ENCODE results near the gene RGS10.
"Not testable (repeated sequence)": the region's sequence is repeated elsewhere in the genome, so short reads cannot be mapped to it uniquely, and the experiment has no call there.

RGS10 gene

DNA sequence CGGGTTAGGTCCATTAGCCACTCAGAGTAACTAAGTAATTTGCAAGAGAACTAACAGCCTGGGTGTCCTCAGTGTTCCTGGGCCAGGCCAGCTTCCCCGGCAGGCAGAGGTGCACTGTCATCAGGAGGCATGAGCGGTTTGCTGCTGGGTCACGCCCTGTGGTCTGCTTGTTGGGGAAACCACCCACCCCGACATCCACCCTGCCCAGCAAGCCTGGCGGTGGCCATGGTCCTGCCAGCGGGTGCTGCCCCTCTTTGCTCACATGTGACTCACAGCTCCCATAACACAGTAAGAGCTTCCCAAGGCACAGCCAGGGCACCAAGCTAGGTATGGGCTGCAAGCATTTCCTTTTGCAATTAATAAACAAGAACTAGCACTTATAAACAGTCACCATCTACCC, 75.9 kb downstream of the RGS10 start:
- peak in 1 of 6 experiments; percentile 3 for DNase-seq

DNA sequence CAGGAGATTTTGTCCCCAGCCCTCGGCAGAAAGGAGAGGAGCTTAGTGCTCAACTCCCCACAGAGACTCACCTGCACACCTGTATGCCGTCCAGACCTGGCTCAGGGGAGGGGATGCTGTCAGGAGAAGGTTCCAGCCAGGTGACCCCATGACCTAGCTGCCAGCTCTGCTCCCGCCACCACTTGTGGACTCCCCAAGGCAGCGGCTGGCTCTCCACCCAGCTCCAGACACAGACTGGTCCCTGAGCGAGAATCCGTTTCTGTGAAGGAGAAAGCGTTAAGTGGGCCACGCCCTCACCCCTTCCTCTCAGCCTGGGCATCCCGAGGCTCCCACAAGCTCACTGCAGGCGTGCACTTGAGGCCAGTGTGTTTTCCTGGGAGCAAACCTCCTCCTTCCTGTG, 76.4 kb downstream of the RGS10 start:
- DNase-seq: no peak

DNA sequence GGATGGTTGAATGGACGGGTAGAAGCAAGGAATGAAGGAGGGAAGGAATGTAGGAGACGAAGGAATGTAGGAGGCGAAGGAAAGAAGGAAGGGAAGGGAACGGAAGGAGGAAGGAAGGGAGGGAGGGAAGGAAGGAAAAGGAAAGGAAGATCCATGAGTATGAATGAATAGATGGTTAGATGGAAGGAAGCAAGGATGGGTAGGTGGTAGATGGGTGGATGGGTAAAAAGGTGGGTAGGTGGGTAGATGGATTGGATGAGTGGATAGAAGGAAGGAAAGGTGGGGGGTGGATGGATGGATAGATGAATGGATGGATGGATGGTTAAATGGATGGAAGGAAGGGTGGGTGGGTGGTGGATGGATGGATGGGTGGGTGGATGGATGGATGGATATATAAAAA, 77.4 kb downstream of the RGS10 start:
- DNase-seq: no peak

DNA sequence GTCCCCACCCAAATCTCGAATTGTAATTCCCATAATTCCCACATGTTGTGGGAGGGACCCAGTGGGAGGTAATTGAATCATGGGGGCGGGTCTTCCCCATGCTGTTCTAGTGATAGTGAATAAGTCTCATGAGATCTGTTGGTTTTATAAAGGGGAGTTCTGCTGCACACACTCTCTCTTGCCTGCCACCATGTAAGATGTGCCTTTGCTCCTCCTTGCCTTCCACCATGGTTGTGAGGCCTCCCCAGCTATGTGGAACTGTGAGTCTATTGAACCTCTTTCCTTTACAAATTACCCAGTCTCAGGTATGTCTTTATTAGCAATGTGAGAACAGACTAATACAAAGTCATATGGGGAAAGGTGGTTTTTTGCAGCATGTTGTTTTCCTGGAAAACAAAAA, 79.3 kb downstream of the RGS10 start:
- DNase-seq: not testable (repeated sequence)

DNA sequence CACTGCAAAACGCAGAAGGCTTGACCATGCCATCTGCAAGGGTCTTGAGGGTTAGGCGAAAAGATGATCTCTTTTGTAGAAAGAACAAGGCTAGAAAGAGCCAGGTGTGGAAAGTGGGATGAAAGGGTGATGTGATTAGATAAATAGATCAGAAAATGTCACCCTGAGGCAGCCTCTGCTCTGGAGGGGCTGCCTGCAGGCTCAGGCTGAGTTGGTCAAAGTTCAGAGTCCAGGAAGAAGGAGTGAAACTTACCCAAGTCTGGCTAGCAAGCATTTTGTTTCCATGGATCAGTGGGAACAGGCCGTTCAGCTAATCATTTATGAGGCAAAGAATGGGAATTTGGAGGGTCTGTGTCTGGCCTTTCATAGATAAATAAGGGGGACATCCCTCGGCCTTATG, 79.7 kb downstream of the RGS10 start:
- no peak for DNase-seq

DNA sequence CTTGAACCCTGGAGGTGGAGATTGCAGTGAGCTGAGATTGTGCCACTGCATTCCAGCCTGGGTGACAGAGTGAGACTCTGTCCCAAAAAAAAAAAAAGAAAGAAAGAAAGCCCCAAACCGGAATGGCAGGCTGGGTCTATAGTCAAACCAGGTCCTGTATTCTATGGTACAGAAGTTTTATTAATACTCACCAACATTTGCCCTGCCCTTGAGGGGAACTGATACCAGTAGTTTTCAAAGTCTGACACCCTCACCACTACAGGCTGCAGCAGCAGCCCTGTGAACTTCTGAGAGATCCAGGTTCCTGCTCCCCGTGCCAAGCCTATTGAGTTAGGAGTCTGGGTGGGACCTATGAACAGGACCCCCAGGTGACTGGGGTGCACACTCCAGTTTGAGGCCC, 80.6 kb downstream of the RGS10 start:
- no peak for DNase-seq

DNA sequence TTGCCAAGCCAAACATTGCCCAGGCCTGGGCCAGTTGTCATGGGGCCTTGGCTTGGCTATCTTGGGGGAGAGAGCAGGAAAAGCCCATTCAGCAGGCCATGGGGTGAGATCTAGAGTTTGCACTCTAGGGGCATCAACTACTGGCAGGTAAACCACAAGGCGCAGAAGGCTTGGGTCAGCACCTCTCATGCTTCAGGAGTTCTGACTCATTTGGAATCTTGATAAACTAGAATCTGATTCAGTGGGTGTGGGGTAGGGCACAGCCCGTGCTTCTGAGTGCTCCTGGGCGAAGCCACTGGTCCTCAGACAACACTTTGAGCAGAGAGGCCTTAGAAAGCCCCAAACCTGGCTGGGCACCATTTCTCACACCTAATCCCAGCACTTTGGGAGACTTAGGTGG, 81.1 kb downstream of the RGS10 start:
- DNase-seq: no peak

DNA sequence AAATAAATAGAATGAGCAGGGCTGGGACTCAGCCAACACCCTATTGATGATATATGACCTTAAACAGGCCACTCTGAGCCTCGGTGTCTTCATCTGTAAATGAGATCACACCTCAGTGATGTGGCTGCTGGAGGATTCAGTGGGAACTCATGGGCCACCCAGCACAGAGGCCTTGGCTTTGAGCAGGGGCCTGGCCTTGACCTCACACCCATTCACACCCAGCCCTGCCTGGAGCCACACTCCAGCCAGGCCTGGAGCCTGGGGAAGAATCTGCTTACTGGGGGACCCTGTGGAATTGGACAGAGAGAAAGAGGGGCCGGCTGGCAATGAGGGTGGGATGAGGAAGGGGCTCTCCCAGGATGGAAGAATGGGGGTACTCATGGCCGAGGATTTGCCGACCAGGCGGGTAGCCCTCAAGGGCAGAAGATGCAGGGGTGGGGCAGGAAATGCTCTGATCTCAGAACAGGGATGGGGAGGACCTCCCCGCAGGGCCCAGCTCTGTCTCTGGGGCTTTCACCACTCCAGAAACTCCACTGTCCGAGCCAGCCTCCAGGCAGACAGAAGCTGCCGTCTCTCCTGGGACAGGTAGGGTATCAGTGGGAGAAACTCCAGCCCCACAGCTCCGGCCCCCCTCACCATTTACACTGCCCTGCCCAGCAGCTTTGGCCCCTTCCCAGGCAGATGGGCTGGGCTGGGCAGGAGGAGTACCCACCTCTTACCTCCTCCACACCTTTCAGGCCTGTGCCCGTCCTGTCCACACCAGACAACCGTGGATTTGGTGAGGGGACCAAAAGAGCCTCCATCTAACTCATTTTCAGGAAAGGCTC, 81.9 kb downstream of the RGS10 start:
- no peak for DNase-seq

DNA sequence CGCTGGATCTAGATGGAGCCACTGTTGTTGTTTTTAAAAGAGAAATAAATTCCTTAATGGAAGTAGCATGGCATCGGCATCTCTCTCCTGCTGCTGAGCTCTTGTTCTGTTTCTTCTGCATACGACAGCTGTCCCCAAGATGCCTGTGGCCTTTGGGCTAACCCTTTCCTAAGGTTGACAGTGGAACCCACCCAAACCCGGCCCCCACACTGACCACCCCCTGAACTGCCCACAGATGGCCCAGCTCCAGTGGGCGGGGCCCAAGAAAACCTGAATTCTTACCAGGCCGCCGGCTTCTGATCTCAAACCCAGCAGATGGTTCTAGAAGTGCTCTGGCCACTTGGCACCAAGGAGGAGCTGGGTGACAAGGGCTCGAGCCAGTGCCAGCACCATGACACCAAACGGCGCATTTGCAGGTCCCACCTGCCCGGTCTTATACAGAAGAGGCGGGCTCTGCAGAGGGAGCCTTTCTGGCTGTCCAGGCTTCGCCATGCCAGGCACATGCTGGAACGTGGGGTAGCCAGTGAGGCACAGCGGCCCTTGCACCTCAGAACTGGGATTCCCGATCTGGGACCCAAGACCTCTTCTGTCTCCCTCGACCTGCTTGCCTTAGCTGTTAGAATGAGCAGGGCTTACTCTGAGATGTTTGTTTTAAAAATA, 82.7 kb downstream of the RGS10 start:
- DNase-seq: no peak

DNA sequence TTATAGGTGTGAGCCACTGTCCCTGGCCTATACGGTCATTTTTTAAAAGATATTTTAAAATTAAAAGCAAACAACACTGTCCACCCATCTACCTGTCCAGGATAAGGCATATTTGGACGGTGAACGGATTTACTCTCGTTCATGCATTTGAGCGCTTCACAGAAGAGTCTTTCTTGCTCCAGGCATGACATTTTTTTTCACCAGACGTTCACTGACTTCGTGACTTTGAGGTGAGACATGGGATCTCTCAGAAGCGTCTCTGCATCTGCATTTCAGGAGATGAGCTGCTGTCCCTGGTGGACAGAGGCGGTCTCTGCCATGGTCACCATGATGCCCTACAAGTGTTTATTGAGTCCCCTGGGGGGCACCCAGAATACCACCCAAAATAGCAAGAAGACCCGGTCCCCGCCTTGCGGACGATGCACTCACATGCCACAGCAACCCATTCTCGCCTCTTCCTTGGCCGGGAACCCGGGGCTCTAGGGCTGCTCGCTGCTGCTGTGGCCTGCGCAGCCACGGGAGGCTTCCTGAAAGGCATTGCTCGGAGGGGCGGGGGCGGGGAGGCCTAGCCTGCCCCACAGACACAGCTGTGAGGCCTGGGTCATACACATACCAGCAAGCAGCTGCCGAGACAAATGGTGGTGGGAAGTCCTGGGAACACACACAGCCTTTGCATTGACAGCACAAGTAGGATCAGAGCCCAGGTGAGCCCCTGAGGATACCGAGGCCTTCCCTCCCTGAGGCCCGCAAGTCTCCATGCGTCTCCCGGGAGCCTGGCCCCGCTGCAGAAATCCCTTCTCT, 84.4 kb downstream of the RGS10 start:
- DNase-seq: no peak

DNA sequence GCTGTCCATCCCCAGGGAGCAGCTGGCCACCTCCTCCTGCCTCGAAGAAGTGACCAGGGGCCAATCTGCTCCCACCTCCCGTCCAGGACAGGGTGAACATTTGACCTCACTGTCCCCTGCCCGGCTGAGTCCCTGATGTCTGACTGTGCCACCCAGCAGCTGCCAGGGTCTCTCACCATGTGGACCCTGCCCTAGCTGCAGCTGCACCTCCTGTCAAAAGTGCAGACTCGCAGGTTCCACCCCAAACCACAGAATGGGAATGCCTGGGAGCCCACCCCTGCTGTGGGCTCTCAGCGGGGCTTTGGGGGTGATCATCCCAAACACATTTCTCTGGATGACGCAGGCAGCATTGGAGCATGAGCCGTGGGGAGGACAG, 86.1 kb downstream of the RGS10 start:
- no peak for DNase-seq

DNA sequence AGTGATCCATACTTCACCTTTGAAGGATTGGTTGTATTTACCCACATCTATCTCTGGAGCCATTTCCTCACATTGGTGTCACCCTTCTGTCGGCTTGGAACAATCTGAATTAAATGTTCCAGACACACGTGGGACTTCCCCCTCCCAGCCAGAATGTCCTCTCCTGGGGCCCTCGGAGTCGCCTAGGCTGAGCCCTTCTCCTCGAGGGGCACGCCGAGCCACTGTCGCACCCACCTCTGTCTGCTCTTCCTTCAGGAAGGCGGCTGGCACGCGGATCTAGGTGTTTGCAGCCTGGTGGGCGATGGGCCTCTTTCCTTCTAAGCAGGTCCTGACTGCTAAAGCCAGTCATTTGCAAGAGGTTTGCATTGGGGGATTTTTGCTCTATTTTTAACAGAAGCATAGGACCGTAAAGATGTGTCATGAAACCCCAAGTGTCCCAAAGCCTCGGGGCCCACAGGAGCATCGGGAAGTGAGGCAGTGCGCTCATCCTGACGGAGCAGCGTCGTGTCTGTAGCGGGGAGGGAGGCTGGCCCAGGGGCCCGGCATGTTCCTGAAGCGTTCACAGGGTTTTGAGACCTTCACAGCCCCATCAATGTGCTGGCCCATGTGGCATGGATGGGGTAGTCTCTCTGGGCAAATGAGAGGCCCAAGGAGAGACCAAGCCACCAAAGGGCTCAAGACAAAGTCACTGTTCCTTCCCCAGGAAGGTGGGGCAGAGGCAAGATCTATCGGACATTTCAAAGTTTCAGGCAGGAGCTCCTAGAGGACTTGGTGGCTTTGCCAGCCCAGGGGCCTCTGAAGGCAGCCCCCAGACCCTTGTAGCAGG, 86.7 kb downstream of the RGS10 start:
- no peak for DNase-seq

DNA sequence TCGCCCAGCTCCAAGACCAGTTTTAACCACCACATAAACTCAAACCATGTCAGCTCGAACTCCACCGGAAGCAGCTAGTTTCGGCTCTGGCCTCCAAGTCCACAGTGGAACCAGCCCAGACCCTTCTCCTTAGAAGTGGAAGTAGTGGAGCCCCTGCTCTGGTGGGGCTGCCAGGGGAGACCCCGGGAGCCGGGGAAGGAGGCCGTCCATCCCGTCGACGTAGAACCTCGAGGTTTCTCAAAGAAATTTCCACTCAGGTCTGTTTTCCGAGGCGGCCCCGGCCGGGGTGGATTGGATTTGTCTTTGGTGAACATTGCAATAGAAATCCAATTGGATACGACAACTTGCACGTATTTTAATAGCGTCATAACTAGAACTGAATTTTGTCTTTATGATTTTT, 87.5 kb downstream of the RGS10 start:
- DNase-seq: no peak

DNA sequence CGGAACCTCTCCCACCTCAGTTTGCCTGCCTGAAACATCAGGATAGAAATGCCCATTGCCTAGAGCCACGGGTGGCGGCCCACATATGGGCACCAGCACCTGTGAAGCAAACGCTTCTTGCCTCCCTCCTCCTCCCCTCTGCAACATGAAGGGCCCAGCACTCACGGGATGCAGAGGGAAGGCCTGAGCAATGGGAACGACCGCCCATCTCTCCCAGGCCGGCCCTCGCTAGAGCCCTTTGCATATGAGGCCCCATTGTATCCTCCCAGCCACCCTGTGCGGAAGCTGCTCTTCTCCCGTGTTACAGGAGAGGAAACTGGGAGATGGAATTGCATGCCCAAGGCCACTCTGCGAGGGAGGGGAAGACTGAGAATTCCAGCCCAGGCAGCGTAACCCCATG, 88.2 kb downstream of the RGS10 start:
- no peak for DNase-seq

DNA sequence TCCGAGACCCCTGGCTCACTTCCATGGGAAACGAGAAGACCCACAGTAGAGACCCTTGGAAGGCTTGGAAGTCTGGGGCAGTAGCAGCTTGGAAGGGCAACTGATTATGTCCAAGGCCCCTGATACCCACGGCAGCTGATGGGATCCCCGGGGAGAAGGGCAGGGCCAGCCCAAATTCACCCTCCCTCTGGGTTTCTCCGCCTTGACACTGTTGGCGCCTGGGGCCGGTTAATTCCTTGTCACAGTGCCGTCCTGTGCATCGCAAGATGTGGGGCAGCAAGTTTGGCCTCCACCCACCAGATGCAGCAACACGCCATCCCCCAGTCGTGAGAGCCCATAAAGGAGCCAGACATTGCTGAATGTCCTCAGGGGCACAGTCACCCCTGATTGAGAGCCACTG, 89.2 kb downstream of the RGS10 start:
- no peak for DNase-seq

DNA sequence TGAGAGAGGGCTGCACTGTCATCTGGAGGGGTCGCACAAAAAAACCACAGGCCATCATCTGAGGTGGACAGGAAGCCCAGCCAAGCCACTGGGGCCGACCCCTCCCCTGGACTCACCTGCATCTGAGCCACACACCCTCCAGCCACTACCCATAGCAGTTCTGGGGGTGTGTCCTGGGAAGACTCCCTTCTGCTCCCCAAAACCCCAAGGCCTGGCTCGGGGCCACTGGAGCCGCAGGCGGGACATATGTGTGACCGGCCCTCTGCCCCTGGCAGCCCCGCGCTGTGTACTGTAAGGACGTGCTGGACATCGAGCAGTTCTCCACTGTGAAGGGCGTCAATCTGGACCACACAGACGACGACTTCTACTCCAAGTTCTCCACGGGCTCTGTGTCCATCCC, 90.1 kb downstream of the RGS10 start:
- DNase-seq: no peak

DNA sequence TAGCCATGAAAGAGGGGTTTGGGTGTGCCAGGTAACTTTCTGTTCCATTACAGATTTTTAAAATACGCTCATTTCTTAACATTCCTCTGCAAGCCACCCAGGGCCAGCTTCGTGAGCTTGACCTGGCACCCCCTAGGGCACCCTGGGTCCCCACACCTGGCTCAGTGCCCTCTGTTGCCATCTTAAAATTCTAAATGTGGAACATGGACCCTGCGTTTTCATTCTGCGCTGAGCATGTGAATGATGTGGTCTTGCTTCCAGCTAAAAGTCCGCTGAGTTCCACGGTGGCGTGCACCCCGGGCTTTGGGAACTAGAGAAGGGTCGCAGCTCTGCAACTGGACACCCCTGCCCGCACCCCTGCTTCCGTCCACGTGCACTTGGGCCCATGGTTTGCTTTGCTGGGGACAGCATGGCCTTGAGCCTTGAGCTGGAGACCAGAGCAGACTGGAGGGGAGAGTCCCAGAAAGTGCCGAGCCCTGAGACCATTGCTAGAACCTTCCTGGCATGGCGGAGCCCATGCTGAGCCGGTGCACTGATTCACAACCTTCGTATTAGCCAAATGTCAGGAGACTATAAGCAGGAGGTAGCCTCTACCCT, 91.1 kb downstream of the RGS10 start:
- DNase-seq: no peak

DNA sequence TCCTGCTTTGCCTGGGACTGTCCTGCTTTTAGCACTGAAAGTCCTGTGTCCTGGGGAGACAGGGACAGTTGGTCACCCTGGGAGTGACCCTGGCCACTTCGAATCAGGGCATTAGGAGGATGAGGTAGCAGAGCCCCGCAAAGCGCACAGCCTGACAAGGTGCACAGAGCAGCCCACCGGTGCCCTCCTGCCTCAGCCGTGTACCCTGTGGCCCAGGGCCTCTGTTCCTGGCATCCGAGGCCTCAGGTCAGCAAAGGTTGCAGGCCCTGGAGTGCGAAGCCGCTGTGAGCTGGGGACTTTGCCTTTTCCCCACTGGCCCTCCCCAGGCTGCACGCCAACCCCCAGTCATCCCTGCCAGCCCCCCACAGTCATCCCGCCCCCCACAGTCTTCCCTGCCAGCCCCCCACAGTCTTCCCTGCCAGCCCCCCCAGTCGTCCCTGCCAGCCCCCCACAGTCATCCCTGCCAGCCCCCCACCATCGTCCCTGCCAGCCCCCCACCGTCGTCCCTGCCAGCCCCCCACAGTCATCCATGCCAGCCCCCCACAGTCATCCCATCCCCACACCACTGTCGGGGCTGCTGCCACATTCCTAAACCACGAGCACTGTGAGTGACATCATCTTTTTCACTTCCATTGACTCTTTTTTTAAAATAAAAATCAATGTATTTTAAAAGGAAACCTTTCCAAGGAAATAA, 91.8 kb downstream of the RGS10 start:
- DNase-seq: no peak
